ENCODE results near the gene MTA3.

Gene MTA3

DNA sequence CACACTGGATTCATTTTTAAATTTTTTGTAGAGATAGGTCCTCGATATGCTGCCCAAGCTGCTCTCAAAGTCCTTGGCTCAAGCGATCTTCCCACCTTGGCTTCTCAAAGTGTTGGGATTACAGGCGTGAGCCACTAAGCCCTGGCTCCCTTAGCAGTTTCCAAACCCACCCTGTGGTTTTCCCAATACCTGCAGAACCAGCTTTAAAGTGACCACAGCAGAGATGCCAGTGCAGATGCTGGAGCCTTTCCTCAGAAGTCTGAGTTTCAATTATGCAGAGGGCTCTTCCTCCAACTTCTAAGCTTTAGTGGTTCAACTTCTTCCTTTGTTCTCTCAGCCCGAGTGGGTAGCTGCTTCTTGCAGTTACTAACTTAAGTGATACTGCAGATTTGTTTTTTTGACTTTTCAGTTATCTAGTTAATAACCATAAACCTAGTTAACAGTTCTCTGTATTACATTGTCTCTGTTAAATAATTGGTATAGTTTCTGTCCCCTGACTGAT lies 232.1 kb downstream of the MTA3 start:
- Histone ChIP-seq H3K4me1 (peaks cover 3% of the 10 kb centered on the region), H3K9me3 (ENCODE audit: control insufficient read depth, low read length) (no peaks in the 10 kb centered on the region), H3K4me2 (ENCODE audit: low read length) (no peak overlapping the region), H3K27ac (no peak overlapping the region), H3K4me3 (ENCODE audit: low read depth, low read length) (no peak overlapping the region), H3K79me2 (no peaks in the 10 kb centered on the region), H3K9ac (no peak overlapping the region), H2AFZ (no peak overlapping the region), H3K36me3 (ENCODE audit: control insufficient read depth, insufficient read depth, low read length) (no peaks in the 10 kb centered on the region), H3K27me3 (ENCODE audit: control insufficient read depth, insufficient read depth, low read length) (no peaks in the 10 kb centered on the region)
- TF ChIP-seq, protein P1, sequence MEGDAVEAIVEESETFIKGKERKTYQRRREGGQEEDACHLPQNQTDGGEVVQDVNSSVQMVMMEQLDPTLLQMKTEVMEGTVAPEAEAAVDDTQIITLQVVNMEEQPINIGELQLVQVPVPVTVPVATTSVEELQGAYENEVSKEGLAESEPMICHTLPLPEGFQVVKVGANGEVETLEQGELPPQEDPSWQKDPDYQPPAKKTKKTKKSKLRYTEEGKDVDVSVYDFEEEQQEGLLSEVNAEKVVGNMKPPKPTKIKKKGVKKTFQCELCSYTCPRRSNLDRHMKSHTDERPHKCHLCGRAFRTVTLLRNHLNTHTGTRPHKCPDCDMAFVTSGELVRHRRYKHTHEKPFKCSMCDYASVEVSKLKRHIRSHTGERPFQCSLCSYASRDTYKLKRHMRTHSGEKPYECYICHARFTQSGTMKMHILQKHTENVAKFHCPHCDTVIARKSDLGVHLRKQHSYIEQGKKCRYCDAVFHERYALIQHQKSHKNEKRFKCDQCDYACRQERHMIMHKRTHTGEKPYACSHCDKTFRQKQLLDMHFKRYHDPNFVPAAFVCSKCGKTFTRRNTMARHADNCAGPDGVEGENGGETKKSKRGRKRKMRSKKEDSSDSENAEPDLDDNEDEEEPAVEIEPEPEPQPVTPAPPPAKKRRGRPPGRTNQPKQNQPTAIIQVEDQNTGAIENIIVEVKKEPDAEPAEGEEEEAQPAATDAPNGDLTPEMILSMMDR (IDR thresholded peaks at IDR 0.05): no peak

DNA sequence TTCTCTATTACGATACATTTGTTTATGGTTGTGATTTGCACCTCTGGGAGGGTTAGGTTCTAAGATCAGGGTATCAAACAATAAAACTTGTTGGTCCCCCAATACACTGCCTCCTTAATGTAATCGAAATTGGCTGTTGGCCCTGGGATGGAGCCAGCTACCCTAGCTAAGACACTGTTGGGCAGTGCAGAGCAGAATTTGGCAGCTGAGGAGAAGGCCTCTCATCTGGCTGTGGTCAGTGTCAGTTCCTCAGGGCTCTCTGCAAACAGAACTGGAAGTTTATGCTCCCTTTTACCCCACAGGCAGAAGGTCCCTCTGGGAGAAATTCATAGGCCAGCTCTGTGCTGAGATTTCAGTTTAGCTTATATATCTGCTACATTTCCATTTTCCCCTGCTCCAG lies 232.5 kb downstream of the MTA3 start:
- Histone ChIP-seq H3K36me3 (ENCODE audit: control insufficient read depth, insufficient read depth, low read length) (no peaks in the 10 kb centered on the region), H3K4me2 (ENCODE audit: low read length) (no peak overlapping the region), H3K27ac (no peak overlapping the region), H3K79me2 (no peaks in the 10 kb centered on the region), H3K9ac (no peak overlapping the region), H2AFZ (peak overlapping the region; percentile 43), H3K27me3 (ENCODE audit: control insufficient read depth, insufficient read depth, low read length) (no peaks in the 10 kb centered on the region), H3K4me1 (peaks cover 3% of the 10 kb centered on the region), H3K4me3 (ENCODE audit: low read depth, low read length) (no peak overlapping the region), H3K9me3 (ENCODE audit: control insufficient read depth, low read length) (no peaks in the 10 kb centered on the region)
- TF ChIP-seq, protein P1 (IDR thresholded peaks at IDR 0.05): no peak

DNA sequence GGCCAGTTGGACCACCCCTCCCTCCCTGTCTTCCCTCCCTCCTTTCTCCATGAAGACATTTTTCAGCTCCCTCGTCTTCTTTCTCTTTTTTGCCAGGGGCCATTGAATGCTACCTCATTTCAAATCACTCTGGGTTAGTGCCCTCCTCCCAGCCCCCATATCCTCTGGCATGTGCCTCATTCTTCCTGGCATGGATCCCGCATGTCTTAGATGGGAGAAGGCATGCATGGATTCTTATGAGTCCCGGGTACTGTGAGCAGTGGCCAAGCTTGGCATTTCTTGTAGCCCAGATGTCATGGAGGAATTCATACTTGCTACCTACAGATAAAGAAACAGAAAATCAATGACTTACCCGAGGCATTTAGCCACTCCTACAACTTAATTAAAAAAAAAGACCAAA lies 232.9 kb downstream of the MTA3 start:
- peak overlapping the region; percentile 43 for H2AFZ ChIP-seq

DNA sequence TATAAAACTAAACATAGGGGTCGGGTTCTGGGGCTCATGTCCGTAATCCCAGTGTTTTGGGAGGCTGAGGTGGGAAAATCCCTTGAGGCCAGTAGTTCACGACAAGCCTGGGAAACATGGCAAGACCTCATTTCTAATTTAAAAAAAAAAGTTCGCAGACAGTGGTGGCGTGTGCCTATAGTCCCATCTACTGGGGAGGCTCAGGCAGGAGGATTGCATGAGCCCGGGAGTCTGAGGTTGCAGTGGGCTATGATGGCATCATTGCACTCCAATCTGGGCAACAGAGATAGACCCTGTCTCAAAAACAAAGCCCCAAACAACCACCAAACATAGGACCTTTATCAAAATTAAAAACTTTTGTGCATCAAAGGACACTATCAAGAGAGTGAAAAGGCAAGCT lies 233.7 kb downstream of the MTA3 start:
- TF ChIP-seq, protein P1 (IDR thresholded peaks at IDR 0.05): no peak
- Histone ChIP-seq H2AFZ (no peak overlapping the region), H3K27me3 (ENCODE audit: control insufficient read depth, insufficient read depth, low read length) (no peaks in the 10 kb centered on the region)

More for the DNA sequence above, 232.9 kb downstream of the MTA3 start:
- Histone ChIP-seq H3K27me3 (ENCODE audit: control insufficient read depth, insufficient read depth, low read length) (no peaks in the 10 kb centered on the region), H3K9me3 (ENCODE audit: control insufficient read depth, low read length) (no peaks in the 10 kb centered on the region), H3K79me2 (no peaks in the 10 kb centered on the region), H3K9ac (no peak overlapping the region), H3K4me1 (peaks cover 3% of the 10 kb centered on the region), H3K4me3 (ENCODE audit: low read depth, low read length) (no peak overlapping the region), H3K4me2 (ENCODE audit: low read length) (no peak overlapping the region), H3K27ac (no peak overlapping the region), H3K36me3 (ENCODE audit: control insufficient read depth, insufficient read depth, low read length) (no peaks in the 10 kb centered on the region)
- TF ChIP-seq, protein P1 (IDR thresholded peaks at IDR 0.05): no peak

DNA sequence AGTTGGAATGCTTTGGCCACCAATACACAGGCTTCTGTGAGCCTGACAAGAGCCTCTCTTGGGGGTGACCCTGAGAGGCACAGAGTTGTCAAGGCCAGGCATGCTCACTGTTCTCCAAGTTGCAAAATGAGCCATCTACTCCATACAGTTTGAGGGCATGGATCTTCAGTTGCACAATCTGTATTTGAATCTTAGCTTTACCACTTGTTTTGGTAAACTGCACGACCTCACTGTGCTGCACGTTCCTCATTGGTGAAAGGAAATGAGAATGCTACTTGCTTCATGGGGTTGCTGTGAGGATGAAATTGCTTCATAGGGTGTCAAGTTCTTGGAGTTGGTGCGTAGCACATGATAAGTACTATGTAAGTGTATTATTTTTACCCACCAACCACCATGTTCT lies 235.9 kb downstream of the MTA3 start:
- H3K9ac ChIP-seq: no peak overlapping the region
- no peaks in the 10 kb centered on the region for H3K36me3 ChIP-seq (ENCODE audit: control insufficient read depth, insufficient read depth, low read length)
- H3K79me2 ChIP-seq: no peaks in the 10 kb centered on the region
- no peaks in the 10 kb centered on the region for H3K27me3 ChIP-seq (ENCODE audit: control insufficient read depth, insufficient read depth, low read length)
- H3K4me1 ChIP-seq: peaks cover 8% of the 10 kb centered on the region
- TF ChIP-seq, protein P1 (IDR thresholded peaks at IDR 0.05): no peak
- no peak overlapping the region for H3K27ac ChIP-seq
- H2AFZ ChIP-seq: no peak overlapping the region
- no peaks in the 10 kb centered on the region for H3K9me3 ChIP-seq (ENCODE audit: control insufficient read depth, low read length)
- H3K4me2 ChIP-seq (ENCODE audit: low read length): no peak overlapping the region
- no peak overlapping the region for H3K4me3 ChIP-seq (ENCODE audit: low read depth, low read length)

More for the DNA sequence above, 233.7 kb downstream of the MTA3 start:
- Histone ChIP-seq H3K9ac (no peak overlapping the region), H3K27ac (no peak overlapping the region), H3K79me2 (no peaks in the 10 kb centered on the region), H3K4me2 (ENCODE audit: low read length) (no peak overlapping the region), H3K36me3 (ENCODE audit: control insufficient read depth, insufficient read depth, low read length) (no peaks in the 10 kb centered on the region), H3K4me3 (ENCODE audit: low read depth, low read length) (no peak overlapping the region), H3K4me1 (peaks cover 3% of the 10 kb centered on the region), H3K9me3 (ENCODE audit: control insufficient read depth, low read length) (no peaks in the 10 kb centered on the region)

Measured in parathyroid adenoma (tissue), 2 donors.